GM21526 (cell line): ENCODE measurements around the gene SLC25A30.
"Not testable (repeated sequence)": the region's sequence is repeated elsewhere in the genome, so short reads cannot be mapped to it uniquely, and the experiment has no call there.

Source experiments
- ATAC-seq: cut with Tn5 transposase; IDR thresholded peaks from one replicate; pipeline ENCODE4 v1.9.1; 2021; ENCODE audit warnings: moderate library complexity; ENCODE audit not compliant: unreplicated experiment, low FRiP score

Gene SLC25A30

GRCh38 chr13:45433381-45433790 lies 15.2 kb upstream of the SLC25A30 start:
- no peak for ATAC-seq

GRCh38 chr13:45432737-45433380 lies 14.7 kb upstream of the SLC25A30 start:
- ATAC-seq, result no peak

- ATAC-seq, result not testable (repeated sequence)
Measured at GRCh38 chr13:45426056-45426841, 8.1 kb upstream of the SLC25A30 start.

DNA sequence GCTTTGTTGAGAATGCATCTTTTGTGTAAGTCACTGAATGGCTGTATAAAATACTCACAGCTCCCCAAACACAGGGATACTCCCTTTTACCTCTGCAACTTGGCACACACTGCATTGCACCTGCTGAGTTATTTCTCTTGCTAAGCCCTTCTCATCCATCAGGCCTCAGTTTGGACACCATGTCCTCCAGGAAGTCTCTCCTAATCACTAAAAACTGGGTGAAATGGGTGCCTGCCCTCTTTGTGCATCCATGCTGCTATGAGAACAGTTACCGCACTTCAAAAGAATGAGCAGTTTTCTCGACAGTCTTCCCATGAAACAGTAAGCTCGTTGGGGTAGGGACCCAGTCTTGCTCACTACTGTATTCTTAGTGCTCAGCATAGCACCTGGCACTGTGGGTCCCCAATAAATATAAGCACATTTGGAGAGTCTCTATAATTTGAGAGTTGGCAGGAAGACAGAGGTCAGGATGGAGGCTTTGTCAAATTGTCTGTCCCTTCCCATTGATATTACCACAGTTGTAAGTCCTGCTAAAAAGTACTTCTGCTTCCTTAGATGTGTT lies 4.6 kb upstream of the SLC25A30 start:
- no peak for ATAC-seq

DNA sequence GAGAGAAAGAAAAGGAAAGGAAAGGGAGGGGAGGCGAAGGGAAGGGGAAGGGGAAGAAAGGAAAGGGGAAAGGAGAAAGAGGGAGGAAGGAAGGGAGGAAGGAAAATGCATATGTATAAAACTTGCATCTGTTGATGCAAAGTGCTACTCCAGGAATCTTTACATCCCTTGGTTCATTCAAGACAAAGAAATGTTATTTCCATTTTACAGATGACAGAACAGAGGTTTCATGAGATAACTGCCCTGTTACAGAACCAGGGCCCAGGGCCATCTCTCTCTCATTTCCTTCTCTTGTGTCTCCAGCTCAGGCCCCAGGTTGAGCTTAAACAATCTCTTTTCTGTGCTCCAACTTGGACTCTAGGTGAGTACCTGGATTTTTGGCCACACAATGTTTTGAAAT lies 1.8 kb upstream of the SLC25A30 start:
- no peak for ATAC-seq

GRCh38 chr13:45419389-45419788 lies 1.2 kb upstream of the SLC25A30 start:
- not testable (repeated sequence) for ATAC-seq

- no peak for ATAC-seq
Measured at GRCh38 chr13:45416516-45417128, 1.6 kb downstream of the SLC25A30 start.

DNA sequence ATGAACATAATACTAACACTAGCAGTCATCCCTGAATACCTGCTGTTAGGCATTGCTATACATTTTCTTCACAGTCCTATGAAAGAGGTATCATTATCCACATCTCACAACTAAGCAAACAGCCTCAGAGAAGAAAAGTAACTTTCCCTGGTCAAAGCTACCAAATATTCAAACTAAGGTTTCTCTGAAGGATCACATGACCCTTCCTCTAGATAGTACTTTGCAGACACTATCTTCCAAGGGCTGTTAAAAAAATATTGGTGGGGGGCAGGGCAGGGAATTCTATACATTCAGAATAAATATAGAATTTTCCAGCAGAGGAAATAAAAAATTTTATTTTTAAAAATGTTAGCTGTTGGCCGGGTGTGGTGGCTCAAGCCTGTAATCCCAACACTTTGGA lies 3.1 kb downstream of the SLC25A30 start:
- no peak for ATAC-seq

DNA sequence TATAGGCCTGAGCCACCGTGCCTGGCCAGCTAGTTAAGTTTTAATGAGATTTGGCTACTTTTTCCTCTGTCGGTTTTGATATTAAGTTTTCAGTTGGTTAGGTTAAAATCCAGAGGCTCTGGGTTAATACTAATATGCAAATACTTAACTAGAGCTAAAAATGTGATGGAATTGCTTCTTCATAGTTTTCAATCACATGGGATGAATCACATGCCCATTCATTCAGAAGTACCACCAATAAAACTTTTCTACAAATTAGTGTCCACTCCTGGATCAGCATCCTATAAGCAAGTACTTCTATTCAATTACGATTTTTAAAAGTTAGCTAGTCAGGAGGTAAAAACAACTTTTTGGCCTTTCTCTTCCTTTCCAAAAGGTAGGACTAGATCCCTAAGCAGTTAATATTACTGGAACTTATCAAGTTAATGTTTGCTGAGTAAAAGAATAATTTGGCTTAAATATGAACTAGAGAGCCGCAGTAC lies 4.3 kb downstream of the SLC25A30 start:
- no peak for ATAC-seq

- ATAC-seq, result no peak
Measured at GRCh38 chr13:45412274-45413049, 5.7 kb downstream of the SLC25A30 start.

- ATAC-seq, result no peak
Measured at GRCh38 chr13:45411631-45412030, 6.5 kb downstream of the SLC25A30 start.

DNA sequence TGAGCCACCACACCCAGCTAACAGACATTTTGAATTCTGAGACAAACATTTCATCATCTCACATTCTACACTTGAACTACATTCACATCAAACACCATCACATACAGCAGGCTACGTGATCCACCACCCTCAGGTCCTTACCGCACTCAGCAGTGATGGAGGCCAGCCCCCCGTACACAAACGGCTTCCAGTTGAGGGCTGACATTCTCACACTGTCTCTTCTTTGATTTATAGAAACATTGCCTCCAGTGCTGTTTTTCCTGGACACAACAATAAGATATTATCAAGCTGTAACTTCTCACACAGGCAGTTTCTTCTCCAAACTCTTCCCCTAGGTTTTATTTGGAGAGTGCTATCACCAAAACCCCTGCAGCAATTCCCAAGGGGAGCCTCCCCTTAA lies 7.0 kb downstream of the SLC25A30 start:
- no peak for ATAC-seq

- no peak for ATAC-seq
Measured at GRCh38 chr13:45410466-45410865, 7.7 kb downstream of the SLC25A30 start.

DNA sequence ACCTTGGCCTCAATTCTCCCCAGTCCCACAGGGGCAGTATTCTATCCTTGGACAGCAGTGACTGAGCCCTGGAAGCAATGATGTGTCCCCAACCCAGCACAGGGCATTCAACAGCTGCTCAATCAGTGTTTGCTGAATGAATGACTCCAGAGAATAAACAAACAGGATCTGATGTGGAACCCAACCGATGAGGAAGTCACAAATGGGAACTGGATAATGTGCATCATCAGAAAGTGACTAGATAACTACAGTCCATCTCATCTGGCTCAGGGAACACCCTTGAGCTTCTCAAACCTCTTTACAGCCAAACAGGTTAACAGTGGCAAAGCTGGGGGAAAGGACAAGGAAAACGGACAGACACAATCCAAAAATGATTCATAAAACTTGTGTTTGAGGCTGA lies 8.2 kb downstream of the SLC25A30 start:
- no peak for ATAC-seq

DNA sequence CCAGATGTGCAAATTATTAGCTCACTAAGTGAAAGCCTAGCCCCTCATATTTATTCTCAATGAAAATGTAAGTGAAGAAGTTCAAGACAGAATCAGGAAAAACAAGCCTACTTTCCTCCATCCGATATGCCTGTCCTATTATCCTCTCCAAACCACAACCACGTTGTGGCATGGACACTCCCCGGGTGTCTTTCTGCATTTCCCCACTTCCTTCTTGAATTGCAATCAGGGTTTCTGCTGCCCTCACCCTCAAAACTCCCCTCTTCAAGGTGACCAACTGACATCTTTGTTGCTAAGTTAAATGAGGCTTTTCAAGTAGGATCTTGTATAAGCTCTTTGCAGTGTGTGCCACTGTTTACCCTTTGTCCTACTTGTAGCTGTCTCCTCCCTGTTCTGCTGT lies 11.8 kb downstream of the SLC25A30 start:
- ATAC-seq, result no peak

DNA sequence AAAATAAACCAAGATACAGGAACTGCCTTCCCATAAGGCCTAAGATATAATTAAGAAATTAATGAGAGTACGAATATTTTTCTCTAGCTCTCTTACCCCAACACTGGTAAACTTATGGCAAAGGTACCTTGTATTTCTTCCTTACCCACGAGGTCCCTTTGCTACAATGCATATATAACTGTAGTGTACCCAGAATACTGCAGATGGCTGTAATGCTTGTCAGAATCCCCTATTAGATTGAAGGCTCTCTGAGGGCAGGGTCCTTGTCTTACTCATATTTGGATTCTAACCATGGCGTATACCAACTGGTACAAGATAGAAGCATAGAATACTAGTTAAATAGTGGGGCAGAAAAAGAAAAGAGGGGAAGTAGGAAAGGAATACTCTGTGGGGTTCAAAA lies 15.1 kb downstream of the SLC25A30 start:
- ATAC-seq, result no peak

GRCh38 chr13:45402641-45403040 lies 15.5 kb downstream of the SLC25A30 start:
- no peak for ATAC-seq

DNA sequence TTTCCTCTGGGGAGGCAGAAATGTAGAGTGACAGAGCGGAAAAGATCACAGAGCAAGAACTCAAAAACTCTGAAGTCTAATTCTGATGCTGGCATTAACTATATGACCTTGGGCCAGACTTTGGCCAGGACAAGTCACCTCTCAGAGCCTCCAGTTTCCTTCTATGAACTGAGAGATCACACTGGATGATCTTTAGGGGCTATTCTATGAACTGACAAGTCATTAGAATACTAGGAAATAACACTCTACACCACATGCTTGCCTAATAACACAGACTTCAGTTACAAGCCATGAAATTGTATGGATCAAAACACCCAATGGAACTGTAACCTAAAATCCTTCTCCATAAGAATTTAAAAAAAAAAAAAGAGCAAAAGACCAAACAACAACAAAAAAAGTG lies 16.9 kb downstream of the SLC25A30 start:
- no peak for ATAC-seq

DNA sequence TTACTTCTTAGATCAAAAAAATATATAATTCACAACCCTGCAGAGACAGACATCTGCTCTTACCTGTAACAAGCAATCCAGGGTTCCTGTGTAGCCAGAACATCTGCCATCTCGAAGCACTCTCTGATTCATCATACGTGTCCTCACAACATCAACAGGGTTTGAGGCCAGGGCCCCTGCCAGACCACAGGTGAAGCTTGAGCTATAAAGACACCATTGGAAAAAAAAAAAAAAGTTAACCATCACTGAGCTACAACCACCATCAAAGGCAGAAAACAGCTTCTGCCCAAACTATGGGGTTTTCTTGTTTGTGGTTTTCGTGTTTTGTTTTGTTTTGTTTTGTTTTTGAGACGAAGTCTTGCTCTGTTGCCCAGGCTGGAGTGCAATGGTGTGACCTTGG lies 19.3 kb downstream of the SLC25A30 start:
- ATAC-seq, result no peak

GRCh38 chr13:45396533-45397095 lies 21.6 kb downstream of the SLC25A30 start:
- no peak for ATAC-seq
